ENCODE results near the gene ANKRD60. TPM values are rescaled to one million over a fixed set of nuclear protein-coding genes. Genes with fewer than 3 reads are reported as not detected.
A peak's percentile ranks its signal among the peaks of the same experiment; 100 is the strongest.

Gene ANKRD60
- total RNA-seq, 3 donors from 2014 or later, result not detected

DNA sequence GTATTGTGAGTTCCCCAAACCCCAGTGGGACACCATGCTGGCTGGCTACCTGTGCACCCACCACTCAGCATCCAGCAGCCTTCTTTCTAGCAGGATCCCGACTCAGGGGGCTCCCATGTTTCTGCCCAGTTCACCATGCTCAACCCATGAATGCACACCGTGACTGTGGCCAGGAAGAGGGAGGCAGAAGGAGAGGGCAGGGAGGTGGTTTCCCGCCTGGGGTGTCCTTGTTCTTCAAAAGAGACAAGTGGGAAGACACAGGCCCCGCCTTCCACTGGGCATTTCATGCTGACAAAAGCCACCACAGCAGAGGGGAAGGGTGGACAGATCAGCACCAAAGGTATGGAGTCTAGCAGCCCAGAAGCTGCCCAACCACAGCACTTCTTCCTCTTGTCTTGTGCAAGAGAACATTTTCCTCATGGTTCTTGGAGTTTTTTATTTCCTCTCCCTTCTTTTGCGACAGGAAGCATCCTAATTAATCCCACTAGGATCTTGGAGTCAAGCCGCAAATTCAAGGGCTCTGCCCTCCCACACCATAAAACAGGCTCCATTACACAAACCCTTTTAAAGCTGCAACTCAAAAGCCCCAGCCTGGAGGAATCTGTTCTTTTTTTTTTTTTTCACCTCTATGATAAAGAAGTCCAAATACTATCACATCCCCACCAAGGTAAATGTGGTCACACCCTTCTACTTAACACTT is 13.5 kb upstream of the ANKRD60 start:
- TF ChIP-seq POLR2AphosphoS5 (IDR thresholded peaks at IDR 0.05), result no peak
- TF ChIP-seq CTCF (IDR thresholded peaks at IDR 0.05), result no peak
- H3K27ac ChIP-seq, result no peak overlapping the region
- intact Hi-C loops (cut with DNase I; ENCODE audit: low total_unique reads), result no loop called here
- H3K4me3 ChIP-seq, result no peak overlapping the region
- H3K4me1 ChIP-seq, result no peaks in the 10 kb centered on the region
- DNase-seq (ENCODE audit: low spot score in 2 of 2), result no peak
- H3K27me3 ChIP-seq, result no peaks in the 10 kb centered on the region
- no peaks in the 10 kb centered on the region for H3K9me3 ChIP-seq
- H3K36me3 ChIP-seq, result no peaks in the 10 kb centered on the region

- intact Hi-C loops (cut with DNase I; ENCODE audit: low total_unique reads), result no loop called here
- no peak overlapping the region for H3K4me3 ChIP-seq
- no peak overlapping the region for H3K27ac ChIP-seq
- H3K9me3 ChIP-seq, result no peaks in the 10 kb centered on the region
- no peaks in the 10 kb centered on the region for H3K36me3 ChIP-seq
- H3K27me3 ChIP-seq, result no peaks in the 10 kb centered on the region
- no peaks in the 10 kb centered on the region for H3K4me1 ChIP-seq
- DNase-seq (ENCODE audit: low spot score in 2 of 2), result no peak
- no peak for TF ChIP-seq POLR2AphosphoS5 (IDR thresholded peaks at IDR 0.05)
These were observed 12.0 kb upstream of the ANKRD60 start for GRCh38 chr20:58240471-58240870.

DNA sequence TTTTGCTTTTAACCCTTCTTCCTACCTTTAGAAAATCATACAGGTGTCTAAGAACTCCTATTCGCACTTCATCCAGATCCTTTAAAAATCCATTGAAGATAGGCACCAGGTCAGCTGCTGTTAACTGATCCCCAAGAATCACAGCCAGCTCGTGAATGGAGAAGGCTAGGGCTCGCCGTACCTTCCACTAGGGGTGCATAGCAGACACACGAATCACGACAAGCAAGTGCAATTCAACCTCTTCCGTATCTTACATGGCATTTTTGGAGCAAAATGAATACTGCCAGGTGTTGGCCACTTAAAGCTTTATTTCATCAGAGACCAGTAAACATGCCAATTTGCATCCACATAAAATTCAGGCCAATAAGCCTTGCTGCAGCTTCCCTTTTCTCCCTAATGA is 10.8 kb upstream of the ANKRD60 start:
- Histone ChIP-seq H3K36me3 (no peaks in the 10 kb centered on the region), H3K4me3 (no peak overlapping the region), H3K4me1 (no peaks in the 10 kb centered on the region), H3K27ac (no peak overlapping the region), H3K9me3 (no peaks in the 10 kb centered on the region), H3K27me3 (no peaks in the 10 kb centered on the region)
- no peak for TF ChIP-seq POLR2A (IDR thresholded peaks at IDR 0.05)
- no peak for TF ChIP-seq CTCF (IDR thresholded peaks at IDR 0.05)
- TF ChIP-seq POLR2AphosphoS5 (IDR thresholded peaks at IDR 0.05), result no peak
- intact Hi-C loops (cut with DNase I; ENCODE audit: low total_unique reads), result no loop called here
- no peak for DNase-seq (ENCODE audit: low spot score in 2 of 2)

DNA sequence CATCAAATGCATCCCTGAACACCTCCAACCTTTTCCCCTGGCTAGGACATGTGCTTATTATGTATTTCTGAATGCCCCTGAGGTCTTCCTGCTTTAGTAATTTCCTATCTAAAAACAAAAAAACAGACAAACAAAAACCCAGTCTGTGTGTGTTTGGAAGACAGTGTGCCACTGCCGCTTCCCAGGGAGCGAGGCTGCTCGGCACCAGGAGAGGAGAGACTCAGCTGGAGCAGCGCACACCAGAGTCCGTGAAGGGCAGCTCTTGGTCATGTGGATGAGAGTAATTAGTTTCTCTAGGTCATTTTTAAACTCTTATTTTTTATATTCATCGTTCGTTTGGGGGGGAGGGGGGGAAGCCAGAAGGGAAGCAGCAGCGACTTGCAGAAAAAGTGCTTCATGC is 10.0 kb upstream of the ANKRD60 start:
- no peaks in the 10 kb centered on the region for H3K36me3 ChIP-seq
- no peak overlapping the region for H3K4me3 ChIP-seq
- H3K4me1 ChIP-seq, result no peaks in the 10 kb centered on the region
- intact Hi-C loops (cut with DNase I; ENCODE audit: low total_unique reads), result no loop called here
- no peaks in the 10 kb centered on the region for H3K9me3 ChIP-seq
- no peak for DNase-seq (ENCODE audit: low spot score in 2 of 2)
- no peaks in the 10 kb centered on the region for H3K27me3 ChIP-seq
- no peak for TF ChIP-seq POLR2A (IDR thresholded peaks at IDR 0.05)
- H3K27ac ChIP-seq, result no peak overlapping the region

GRCh38 chr20:58237318-58238132 is 9.1 kb upstream of the ANKRD60 start:
- intact Hi-C loops (cut with DNase I; ENCODE audit: low total_unique reads), result no loop called here
- no peaks in the 10 kb centered on the region for H3K4me1 ChIP-seq
- peak overlapping the region; percentile 37 to 60 (median 41) for H3K4me3 ChIP-seq
- no peak for DNase-seq (ENCODE audit: low spot score in 2 of 2)
- H3K9me3 ChIP-seq, result no peaks in the 10 kb centered on the region
- no peaks in the 10 kb centered on the region for H3K36me3 ChIP-seq
- TF ChIP-seq POLR2A (IDR thresholded peaks at IDR 0.05) (no peak), CTCF (IDR thresholded peaks at IDR 0.05) (no peak), POLR2AphosphoS5 (IDR thresholded peaks at IDR 0.05) (no peak)
- no peak overlapping the region for H3K27ac ChIP-seq
- no peaks in the 10 kb centered on the region for H3K27me3 ChIP-seq

GRCh38 chr20:58236612-58237317 is 8.3 kb upstream of the ANKRD60 start:
- peak; percentile 30 to 69 for DNase-seq (ENCODE audit: low spot score in 2 of 2)
- Histone ChIP-seq H3K9me3 (no peaks in the 10 kb centered on the region), H3K27ac (no peak overlapping the region), H3K27me3 (no peaks in the 10 kb centered on the region), H3K4me3 (peak overlapping the region; percentile 37 to 60 (median 41)), H3K36me3 (no peaks in the 10 kb centered on the region), H3K4me1 (no peaks in the 10 kb centered on the region)
- intact Hi-C loops (cut with DNase I; ENCODE audit: low total_unique reads), result no loop called here
- TF ChIP-seq POLR2AphosphoS5 (IDR thresholded peaks at IDR 0.05), result peak in 1 of 3 donors; percentile 28
- peak; percentile 60 to 87 (median 78) for TF ChIP-seq CTCF (IDR thresholded peaks at IDR 0.05)
- TF ChIP-seq POLR2A (IDR thresholded peaks at IDR 0.05), result no peak

Measured in breast epithelium (tissue), 4 donors.